LHCN-M2 (cell line): ENCODE data around the gene SCGB3A1. TPM values are rescaled to one million over a fixed set of nuclear protein-coding genes. Genes with fewer than 3 reads are reported as not detected.

Source experiments
- DNase-seq: peaks from one replicate; pipeline ENCODE4 v3.0.0-alpha.2; 2012; ENCODE audit warnings: low read depth
- polyA plus RNA-seq: library from polyadenylated mRNA; unstranded; fragments of >200 nt; gene quantifications from one replicate; pipeline ENCODE4 v1.2.1, GENCODE V29; 2012; ENCODE audit warnings: missing spikeins
- total RNA-seq: library from RNA; depleted of rRNA; stranded (reverse); fragments of >200 nt; gene quantifications from 2 replicates; pipeline ENCODE4 v1.2.3, GENCODE V29; 2014; rRNA removed

Gene SCGB3A1
- not detected in 2 replicates for total RNA-seq
- polyA plus RNA-seq = 0.15 TPM

GRCh38 chr5:180591311-180591887 is at the start of gene SCGB3A1:
Gene SCGB3A1, minus strand, starts transcription at chr5:180591499. Its CDS starts 37 bp downstream, at chr5:180591462.
- DNase-seq = no peak

GRCh38 chr5:180640611-180640860 is 49.2 kb upstream of the SCGB3A1 start:
- DNase-seq = no peak

GRCh38 chr5:180639741-180640610 is 48.7 kb upstream of the SCGB3A1 start:
- DNase-seq = no peak

GRCh38 chr5:180639287-180639686 is 48.0 kb upstream of the SCGB3A1 start:
- no peak for DNase-seq

DNA sequence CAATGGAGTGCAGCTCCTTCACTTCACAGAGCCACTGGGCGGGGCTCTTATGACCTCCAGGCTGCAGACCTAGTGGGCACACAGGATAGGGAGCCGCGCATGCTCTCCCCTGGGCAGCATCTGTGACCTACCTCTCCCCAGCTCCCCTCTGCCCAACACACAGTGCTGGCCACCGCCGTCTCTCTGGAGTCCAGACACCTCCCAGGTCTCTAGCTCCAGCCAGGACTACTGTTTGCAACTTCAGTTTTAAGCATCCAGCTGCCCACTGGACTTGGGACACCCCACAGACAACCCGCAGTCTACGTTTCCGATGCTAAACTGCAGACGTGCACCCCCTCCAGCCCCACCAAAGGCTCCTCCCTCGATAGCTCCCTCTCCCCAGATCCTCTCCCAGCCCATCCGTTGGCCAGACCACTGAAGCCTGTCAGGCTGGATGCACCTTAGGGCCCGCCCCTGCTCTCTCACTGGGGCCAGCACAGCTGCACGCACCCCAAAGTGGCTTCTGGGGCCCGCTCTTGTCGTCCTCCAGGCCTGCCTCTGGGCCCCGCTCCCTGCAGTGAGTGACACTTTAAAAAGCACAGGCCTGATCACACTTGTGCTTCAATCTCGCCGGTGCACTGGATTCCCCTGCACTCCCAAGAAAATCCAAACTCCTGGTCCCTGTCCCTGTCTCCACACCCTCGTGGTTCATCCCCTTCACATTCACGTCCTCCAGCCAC is 46.8 kb upstream of the SCGB3A1 start:
- DNase-seq = no peak

DNA sequence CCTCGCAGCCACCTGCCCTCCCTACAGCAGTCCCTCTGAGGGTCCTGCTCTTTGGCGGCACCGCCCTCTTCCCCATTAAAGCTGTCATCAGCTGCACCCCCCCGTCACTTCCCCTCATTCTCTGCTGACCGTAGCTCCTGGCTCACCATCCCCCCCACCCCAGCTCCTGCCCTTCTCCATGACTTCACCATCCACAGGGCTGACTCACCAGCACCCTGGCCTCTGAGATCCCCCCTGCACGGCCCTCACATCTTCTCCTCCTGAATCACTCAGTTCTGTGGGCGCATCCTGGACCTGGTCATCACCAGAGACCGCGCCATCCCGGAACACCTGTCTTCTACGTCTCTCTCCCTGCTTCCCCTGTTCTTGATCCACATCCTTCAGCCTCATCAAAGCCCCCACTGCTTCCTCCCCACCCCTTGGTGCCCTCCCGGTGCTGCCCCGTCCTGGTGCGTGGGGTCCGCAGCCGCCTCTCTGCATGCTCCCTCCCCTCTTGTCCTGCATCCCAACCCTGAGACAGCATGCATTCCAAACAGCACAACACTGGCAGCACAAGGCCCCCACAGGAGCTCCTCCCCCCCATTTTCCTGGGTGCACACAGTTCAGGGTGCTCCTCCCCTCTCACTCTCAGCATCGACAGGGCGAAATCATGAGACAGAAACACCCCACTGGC is 45.2 kb upstream of the SCGB3A1 start:
- DNase-seq = peak; percentile 72

GRCh38 chr5:180636016-180636402 is 44.7 kb upstream of the SCGB3A1 start:
- no peak for DNase-seq

DNA sequence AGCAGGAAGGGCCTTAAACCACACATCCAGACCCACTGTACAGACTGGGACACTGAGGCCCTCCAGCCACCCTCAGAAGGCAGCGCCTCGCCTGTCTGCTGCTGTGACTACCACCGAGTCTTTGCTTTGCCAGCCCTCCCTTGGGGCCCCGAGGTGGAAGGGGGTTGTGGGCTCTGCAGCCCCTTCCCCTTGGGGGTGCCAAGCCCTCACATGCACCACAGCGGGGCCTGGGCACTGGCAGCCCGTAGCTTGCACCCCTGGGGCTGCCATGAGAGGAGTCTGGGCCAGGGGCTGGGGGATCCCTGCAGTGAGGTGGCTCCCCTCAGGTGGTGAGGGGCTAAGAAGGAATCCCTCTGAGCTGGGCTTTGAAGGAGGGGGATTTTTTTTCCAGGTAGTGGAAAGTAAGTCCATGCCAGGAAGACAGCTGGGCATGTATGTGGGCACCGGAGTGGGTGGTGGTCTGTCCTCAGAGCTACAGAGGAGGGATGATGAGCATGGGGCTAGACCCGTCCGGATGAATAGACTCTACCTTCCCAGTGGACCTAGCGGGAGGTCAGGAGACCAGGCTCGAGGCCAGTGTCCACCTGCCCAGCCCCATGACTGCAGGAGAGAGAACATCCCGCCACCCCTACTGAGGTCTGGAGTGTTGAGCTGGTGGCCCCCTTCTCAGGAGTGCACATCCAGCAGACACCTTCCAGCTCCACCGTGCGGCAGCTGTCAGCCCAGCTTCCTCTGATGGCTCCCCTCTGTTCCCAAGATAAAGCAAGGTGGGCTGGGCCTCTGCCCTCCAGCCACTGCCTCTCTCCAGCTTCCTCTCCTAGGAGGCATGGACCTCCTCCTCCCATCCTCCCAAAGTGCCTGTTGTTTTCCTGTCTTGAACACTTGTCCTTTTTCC is 42.2 kb upstream of the SCGB3A1 start:
- DNase-seq = no peak

DNA sequence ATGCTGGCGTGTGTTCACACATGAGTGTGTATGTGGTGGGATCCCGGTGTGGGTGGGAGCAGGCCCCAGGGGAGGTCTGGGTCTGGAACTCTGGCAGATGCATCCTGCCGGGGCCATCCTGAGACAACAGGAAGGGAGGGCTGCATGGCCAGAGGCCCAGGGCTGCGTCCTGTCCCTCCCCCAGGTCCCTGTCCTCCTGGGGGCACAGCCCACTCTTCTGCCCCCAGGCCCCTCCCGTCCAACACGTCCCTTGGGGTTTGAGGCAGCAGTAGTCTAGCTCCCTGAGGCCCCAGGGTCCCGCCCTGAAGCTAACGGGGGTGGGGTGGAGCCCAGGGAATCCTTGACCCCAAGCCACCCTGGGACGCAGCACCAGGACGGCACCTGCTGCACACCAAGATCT is 41.5 kb upstream of the SCGB3A1 start:
- no peak for DNase-seq

- no peak for DNase-seq
Measured at GRCh38 chr5:180631549-180632383, 40.5 kb upstream of the SCGB3A1 start.

DNA sequence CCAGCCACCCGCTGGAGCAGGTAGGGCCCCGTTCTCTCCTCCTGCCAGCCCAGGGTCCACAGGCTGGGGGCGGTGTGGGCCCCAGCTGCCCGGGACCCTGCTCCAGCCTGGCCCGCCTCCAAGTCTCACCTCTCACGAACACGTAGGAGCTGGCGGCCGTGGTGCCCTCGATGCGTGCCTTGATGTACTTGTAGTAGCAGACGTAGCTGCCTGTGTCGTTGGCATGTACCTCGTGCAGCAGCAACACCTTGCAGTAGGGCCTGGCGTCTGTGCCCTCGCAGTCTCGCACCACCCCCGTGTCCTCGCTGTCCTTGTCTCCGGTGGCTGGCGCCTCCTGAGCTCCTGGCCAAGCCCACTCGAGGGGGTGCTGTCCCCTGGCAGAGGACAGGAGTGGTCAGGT is 39.1 kb upstream of the SCGB3A1 start:
- DNase-seq = no peak

GRCh38 chr5:180629831-180630382 is 38.6 kb upstream of the SCGB3A1 start:
- no peak for DNase-seq

DNA sequence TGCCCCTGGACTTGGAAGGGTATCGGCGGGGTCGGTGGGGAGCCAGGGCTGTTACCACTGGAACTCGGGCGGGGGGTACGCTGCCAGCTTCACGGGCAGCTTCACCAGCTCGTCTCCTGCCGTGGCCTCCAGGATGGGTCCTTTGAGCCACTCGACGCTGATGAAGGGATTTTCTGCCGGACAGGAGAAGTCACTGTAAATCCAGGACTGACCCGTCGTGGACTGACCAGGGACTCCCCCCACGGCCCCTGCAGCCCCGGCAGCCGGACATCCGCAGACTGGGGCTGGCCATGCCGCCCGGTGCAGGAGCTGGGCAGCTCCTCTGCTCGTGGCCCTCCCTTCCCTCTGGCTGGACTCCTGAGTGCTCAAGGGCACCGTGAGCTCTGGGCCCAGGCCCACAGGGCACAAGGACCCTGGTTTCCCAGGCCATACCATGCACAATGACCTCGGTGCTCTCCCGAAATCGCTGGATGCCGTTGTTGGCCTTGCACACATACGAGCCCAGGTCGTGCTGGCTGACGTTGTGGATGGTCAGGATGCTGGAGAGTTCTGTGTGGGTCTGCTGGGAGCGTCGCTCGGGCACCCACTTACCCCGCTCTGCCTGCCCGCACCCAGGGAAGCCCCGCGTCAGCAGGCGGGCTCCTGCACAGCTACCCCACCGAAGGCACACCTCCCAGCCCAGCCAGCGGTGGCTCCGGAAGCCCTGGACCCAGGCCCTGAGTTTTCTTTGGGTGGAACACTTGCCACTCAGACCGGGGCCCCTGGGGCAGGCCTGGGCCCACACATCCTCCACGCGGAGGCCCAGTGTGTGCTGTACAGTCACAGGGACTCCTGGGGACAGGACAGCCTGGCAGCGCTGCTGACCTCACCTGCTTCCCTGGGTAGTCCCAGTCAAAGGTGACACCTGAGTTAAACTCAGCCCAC is 37.8 kb upstream of the SCGB3A1 start:
- DNase-seq = no peak

DNA sequence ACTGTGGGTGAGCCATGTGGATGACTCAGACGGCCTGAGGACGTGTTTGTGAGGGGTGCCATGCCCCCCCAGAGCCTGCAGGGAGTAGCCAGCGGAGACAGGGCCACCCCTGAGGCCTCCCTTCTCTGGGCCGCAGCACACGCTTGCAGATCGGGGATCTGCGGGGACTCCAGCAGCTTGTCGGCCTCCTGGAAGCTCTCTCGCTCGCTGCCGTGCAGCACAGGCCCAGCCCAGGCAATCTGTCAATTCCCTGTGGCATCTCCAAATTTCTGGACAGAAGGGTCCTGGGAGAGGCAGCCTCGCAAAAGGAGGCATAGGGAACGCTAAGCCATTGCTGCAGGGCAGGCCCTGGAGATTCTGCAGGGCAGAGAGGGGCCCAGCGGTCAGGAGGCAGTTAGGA is 36.9 kb upstream of the SCGB3A1 start:
- DNase-seq = no peak

DNA sequence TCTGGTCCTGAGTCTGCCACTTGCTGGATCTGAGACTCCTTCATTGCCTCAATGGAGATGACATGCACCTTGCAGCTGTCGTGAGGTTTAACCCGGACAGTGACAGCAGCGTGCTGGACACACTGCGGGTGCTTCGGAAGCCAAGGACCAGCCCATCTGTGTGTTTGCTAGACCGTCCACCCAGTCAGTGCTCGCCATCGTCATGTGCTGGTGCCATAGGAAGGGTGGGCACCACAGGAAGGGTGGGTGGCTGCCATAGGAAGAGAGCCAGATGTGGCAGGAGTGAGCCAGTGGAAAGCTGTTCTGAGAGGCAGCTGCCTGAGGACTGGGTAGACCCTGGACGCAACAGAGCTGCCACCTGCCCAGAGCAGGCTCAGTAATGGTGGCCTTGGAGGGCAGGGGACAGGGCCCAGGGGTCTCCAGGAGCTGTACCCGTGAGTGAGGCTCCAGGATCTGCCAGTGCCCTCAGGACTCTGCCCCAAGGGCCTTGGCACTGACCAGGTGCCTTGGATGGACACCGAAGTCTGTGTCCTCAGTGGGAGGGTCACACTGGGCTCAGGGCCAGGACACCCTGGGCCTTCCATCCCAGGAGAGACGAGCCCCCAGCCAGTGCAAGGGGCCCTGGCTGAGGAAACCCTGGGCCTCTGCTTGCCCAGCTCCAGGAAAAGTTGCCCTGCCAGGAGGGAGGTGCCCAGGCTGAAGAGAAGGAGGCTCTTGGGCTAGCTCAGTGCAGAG is 36.3 kb upstream of the SCGB3A1 start:
- DNase-seq = peak; percentile 17

DNA sequence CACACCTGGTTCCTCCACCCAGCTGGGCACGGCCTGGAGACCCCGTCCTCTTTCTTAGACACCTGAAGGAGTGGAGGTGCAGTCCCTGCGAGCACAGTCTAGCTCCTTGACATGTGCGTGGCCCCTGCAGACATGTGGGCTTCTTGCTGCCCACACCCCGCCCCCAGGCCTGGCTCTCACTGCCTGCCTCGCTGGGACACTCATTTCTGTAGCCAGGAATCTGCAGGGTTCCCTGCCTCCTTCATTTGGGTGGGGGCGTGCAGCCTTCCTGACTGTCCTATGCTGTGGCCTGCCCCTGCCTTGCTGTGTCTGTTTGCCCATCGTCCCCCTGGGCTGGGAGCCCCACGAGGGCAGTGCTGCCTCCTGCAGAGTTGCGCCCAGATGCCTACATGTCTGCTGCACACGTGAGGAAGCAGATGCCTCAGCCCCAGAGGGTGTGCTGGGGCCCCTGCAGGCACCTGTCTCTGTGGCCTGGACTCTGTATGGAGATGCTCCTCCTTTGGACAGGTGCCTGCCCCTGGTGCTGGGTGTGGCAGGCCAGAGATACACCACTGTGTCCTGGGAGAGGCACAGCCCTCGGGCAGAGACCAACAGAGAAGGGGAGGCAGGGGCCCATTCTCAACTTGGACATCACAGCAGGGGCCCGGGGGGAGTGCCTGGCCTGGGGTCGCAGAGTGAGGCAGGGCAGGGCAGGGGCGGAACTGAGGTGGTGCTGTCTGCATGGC is 35.5 kb upstream of the SCGB3A1 start:
- DNase-seq = no peak
